SK-N-SH (cell line): Measurements from ENCODE around the gene TRAF5. TPM values are rescaled to one million over a fixed set of nuclear protein-coding genes. Genes with fewer than 3 reads are reported as not detected.

Experiments used
- CTCF ChIA-PET: fragments of 300-600, 350-600 bp; formaldehyde crosslinking; extraction: SDS; loops from one replicate; lab custom pipeline; 2021; lab: Yijun Ruan, JAX
- POLR2A ChIA-PET: fragments of 350-600 bp; sonication (Branson Sonifier 250); formaldehyde crosslinking; extraction: SDS; loops from one replicate; lab custom pipeline; 2020; ENCODE audit warnings: antibody characterized with exemption, inconsistent platforms; lab: Yijun Ruan, JAX
- DNase-seq: peaks from one replicate; pipeline ENCODE4 v3.0.0; 2012
- H2AFZ ChIP-seq: fragments of 200-600 bp; sonication (generic); 2 replicates; pipeline ENCODE4 v1.8.1; 2016; ENCODE audit warnings: antibody characterized with exemption, mild to moderate bottlenecking, low read depth
- H3F3A ChIP-seq: fragments of 200-600 bp; sonication (generic); replicated peaks from 2 replicates; pipeline ENCODE3; 2016; ENCODE audit warnings: antibody characterized with exemption, mild to moderate bottlenecking; ENCODE audit not compliant: insufficient read depth
- H3K27ac ChIP-seq, 2 experiments: fragments of 200-500 bp in 1 of 2; fragments of 200-600 bp in 1 of 2; sonication (Bioruptor generic) in 1 of 2; sonication (generic), shearing (Covaris generic) in 1 of 2; 2 replicates each; pipeline versions ENCODE4 v1.5.1 to v1.6.1; 2014 to 2016; ENCODE audit warnings: low read depth in 2 of 2, inconsistent platforms in 1 of 2, low read length in 1 of 2, mild to moderate bottlenecking in 1 of 2, mixed read lengths in 1 of 2
- H3K27me3 ChIP-seq: fragments of 200-600 bp; sonication (generic), shearing (Covaris generic); 2 replicates; pipeline ENCODE4 v1.6.1; 2016; ENCODE audit warnings: mixed run types; ENCODE audit not compliant: insufficient read depth
- H3K36me3 ChIP-seq, 2 experiments: fragments of 200-500 bp in 1 of 2; fragments of 200-600 bp in 1 of 2; sonication (Bioruptor generic) in 1 of 2; sonication (generic) in 1 of 2; replicated peaks in 1 of 2; 2 replicates each; pipeline versions ENCODE3 to v1.5.1; 2014 to 2016; ENCODE audit warnings: low read length in 1 of 2, mild to moderate bottlenecking in 1 of 2; ENCODE audit not compliant: insufficient read depth in 2 of 2, control insufficient read depth in 1 of 2
- H3K4me1 ChIP-seq, 2 experiments: fragments of 200-500 bp in 1 of 2; fragments of 200-600 bp in 1 of 2; sonication (Bioruptor generic) in 1 of 2; sonication (generic), shearing (Covaris generic) in 1 of 2; 2 replicates each; pipeline versions ENCODE4 v1.5.1 to v1.6.1; 2014 to 2016; ENCODE audit warnings: low read depth in 1 of 2, low read length in 1 of 2, mixed run types in 1 of 2; ENCODE audit not compliant: insufficient read depth in 2 of 2, control insufficient read depth in 1 of 2
- H3K4me2 ChIP-seq: fragments of 200-600 bp; sonication (generic), shearing (Covaris generic); 2 replicates; pipeline ENCODE4 v1.6.1; 2017; ENCODE audit warnings: mixed run types
- H3K4me3 ChIP-seq, 2 experiments: fragments of 200-500 bp in 1 of 2; fragments of 200-600 bp in 1 of 2; sonication (Bioruptor generic) in 1 of 2; sonication (generic), shearing (Covaris generic) in 1 of 2; 2 replicates each; pipeline versions ENCODE4 v1.5.1 to v1.8.1; 2014 to 2016; ENCODE audit warnings: low read depth in 2 of 2, inconsistent platforms in 1 of 2, low read length in 1 of 2, mild to moderate bottlenecking in 1 of 2, mixed read lengths in 1 of 2, moderate library complexity in 1 of 2
- H3K79me2 ChIP-seq: fragments of 200-600 bp; sonication (generic); 2 replicates; pipeline ENCODE4 v1.8.1; 2017; ENCODE audit warnings: mild to moderate bottlenecking; ENCODE audit not compliant: insufficient read depth
- H3K9ac ChIP-seq: fragments of 200-600 bp; sonication (generic); 2 replicates; pipeline ENCODE4 v1.6.1; 2017; ENCODE audit warnings: mixed run types
- H3K9me2 ChIP-seq: fragments of 200-600 bp; sonication (generic); 2 replicates; pipeline ENCODE4 v1.6.1; 2017; ENCODE audit warnings: mixed run types
- H3K9me3 ChIP-seq: fragments of 200-600 bp; sonication (generic); 2 replicates; pipeline ENCODE4 v1.6.1; 2017; ENCODE audit warnings: mixed run types, mild to moderate bottlenecking, moderate library complexity
- H4K20me1 ChIP-seq: fragments of 200-600 bp; sonication (generic); 2 replicates; pipeline ENCODE4 v1.6.1; 2017; ENCODE audit warnings: mild to moderate bottlenecking, mixed run types; ENCODE audit not compliant: insufficient read depth
- EP300 ChIP-seq, 2 experiments: IDR thresholded peaks; 2 replicates each; pipeline versions ENCODE4 v1.4.0 to v1.6.1; 2012; ENCODE audit warnings: borderline replicate concordance in 1 of 2, low read depth in 1 of 2, low read length in 1 of 2
- EZH2phosphoT487 ChIP-seq: fragments of 200-600 bp; sonication (generic); IDR thresholded peaks from 2 replicates; pipeline ENCODE4 v1.6.1; 2017; ENCODE audit warnings: low read depth, mixed run types, mild to moderate bottlenecking, antibody characterized with exemption, moderate library complexity, borderline replicate concordance
- FOSL2 ChIP-seq: IDR thresholded peaks from 2 replicates; pipeline ENCODE4 v1.4.0; 2012; ENCODE audit warnings: low read depth, mild to moderate bottlenecking, moderate library complexity, borderline replicate concordance
- FOXJ3 ChIP-seq: sonication (generic); formaldehyde crosslinking; IDR thresholded peaks from 2 replicates; pipeline ENCODE4 v1.5.1; 2020; ENCODE audit warnings: mild to moderate bottlenecking, missing genetic modification reagents
- FOXM1 ChIP-seq: IDR thresholded peaks from 2 replicates; pipeline ENCODE4 v1.4.0; 2012; ENCODE audit warnings: low read depth, mild to moderate bottlenecking
- GABPA ChIP-seq: IDR thresholded peaks from 2 replicates; pipeline ENCODE4 v1.4.0; 2012; ENCODE audit warnings: low read depth, mild to moderate bottlenecking
- MXI1 ChIP-seq: IDR thresholded peaks from 2 replicates; pipeline ENCODE4 v1.6.1; 2012; ENCODE audit warnings: mild to moderate bottlenecking, low read depth, low read length, improper control_type of control experiment
- NRF1 ChIP-seq: IDR thresholded peaks from 2 replicates; pipeline ENCODE4 v1.6.1; 2012; ENCODE audit warnings: low read depth, mild to moderate bottlenecking, low read length
- POLR2AphosphoS5 ChIP-seq: IDR thresholded peaks from 2 replicates; pipeline ENCODE4 v1.6.1; 2012; ENCODE audit warnings: low read depth, low read length
- RAD21 ChIP-seq: IDR thresholded peaks from 2 replicates; pipeline ENCODE4 v1.6.1; 2012; ENCODE audit warnings: mild to moderate bottlenecking, low read length
- SMC3 ChIP-seq: IDR thresholded peaks from 2 replicates; pipeline ENCODE4 v1.6.1; 2012; ENCODE audit warnings: low read depth, low read length, improper control_type of control experiment
- TAF1 ChIP-seq: IDR thresholded peaks from 2 replicates; pipeline ENCODE4 v1.6.1; 2012; ENCODE audit warnings: low read depth, mild to moderate bottlenecking, low read length, moderate library complexity, borderline replicate concordance
- TCF12 ChIP-seq: IDR thresholded peaks from 2 replicates; pipeline ENCODE4 v1.4.0; 2012
- WGBS: methylation state at CpG from one replicate; pipeline ENCODE4 v1.1.6; 2017; ENCODE audit warnings: low lambda C conversion rate; 5-methylcytosine and 5-hydroxymethylcytosine counted together
- polyA plus RNA-seq, 3 experiments: library from polyadenylated mRNA; depleted of rRNA; stranded (reverse); fragments of >200 nt; gene quantifications; 2 replicates each; pipeline ENCODE4 v1.2.3, GENCODE V29; 2012
- TF ChIP-seq, protein P1 (sequence below): fragments of 150-350 bp; IDR thresholded peaks from 2 replicates; pipeline ENCODE4 v1.6.1; 2016; ENCODE audit warnings: mild to moderate bottlenecking, low read depth, low read length
- TF ChIP-seq, protein P2 (sequence below): IDR thresholded peaks from 2 replicates; pipeline ENCODE4 v1.4.0; 2012; ENCODE audit warnings: low read depth

TRAF5 gene
- polyA plus RNA-seq, 1 of the 3 experiments (the other 2 are of a cell fraction): 7.6 TPM

- Histone ChIP-seq H3K9me3 (no peaks in the 10 kb centered on the region), H3K4me1 (peaks cover 0 to 47% of the 10 kb centered on the region in 2 experiments; a peak in 3 of 4 replicates), H3K9me2 (no peaks in the 10 kb centered on the region), H2AFZ (no peak overlapping the region), H3K4me2 (no peak overlapping the region), H3K27me3 (no peaks in the 10 kb centered on the region), H4K20me1 (no peaks in the 10 kb centered on the region), H3K36me3 (no peaks in the 10 kb centered on the region), H3K9ac (no peak overlapping the region), H3K27ac (no peak overlapping the region), H3K4me3 (no peak overlapping the region), H3K79me2 (peaks cover 10% of the 10 kb centered on the region; the same call in 1 of the 2 replicates), H3F3A (peaks cover 3% of the 10 kb centered on the region)
- TF ChIP-seq GABPA: no peak
- TF ChIP-seq EZH2phosphoT487: no peak
- TF ChIP-seq, protein P1, sequence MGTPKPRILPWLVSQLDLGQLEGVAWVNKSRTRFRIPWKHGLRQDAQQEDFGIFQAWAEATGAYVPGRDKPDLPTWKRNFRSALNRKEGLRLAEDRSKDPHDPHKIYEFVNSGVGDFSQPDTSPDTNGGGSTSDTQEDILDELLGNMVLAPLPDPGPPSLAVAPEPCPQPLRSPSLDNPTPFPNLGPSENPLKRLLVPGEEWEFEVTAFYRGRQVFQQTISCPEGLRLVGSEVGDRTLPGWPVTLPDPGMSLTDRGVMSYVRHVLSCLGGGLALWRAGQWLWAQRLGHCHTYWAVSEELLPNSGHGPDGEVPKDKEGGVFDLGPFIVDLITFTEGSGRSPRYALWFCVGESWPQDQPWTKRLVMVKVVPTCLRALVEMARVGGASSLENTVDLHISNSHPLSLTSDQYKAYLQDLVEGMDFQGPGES: no peak
- no peak for TF ChIP-seq EP300 (IDR thresholded peaks at IDR 0.05; ENCODE audit: borderline replicate concordance in 1 of 2, low read depth in 1 of 2, low read length in 1 of 2)
- TF ChIP-seq FOSL2: no peak
- TF ChIP-seq SMC3: no peak
- no peak for TF ChIP-seq FOXM1
- no peak for TF ChIP-seq MXI1
- no peak for TF ChIP-seq TCF12
- TF ChIP-seq RAD21: no peak
- 83% methylated on average over 2 of the region's 4 CpGs for WGBS
- ChIA-PET CTCF (interaction anchor here (1.9 to 2.6 kb wide), 2 partner anchors 140 to 184 kb away, joined by 8 to 20 read pairs; no protein-coding TSS in a partner anchor), POLR2A (no interaction called here)
- no peak for DNase-seq
These were observed 3.1 kb downstream of the TRAF5 start for GRCh38 chr1:211329764-211330201.

DNA sequence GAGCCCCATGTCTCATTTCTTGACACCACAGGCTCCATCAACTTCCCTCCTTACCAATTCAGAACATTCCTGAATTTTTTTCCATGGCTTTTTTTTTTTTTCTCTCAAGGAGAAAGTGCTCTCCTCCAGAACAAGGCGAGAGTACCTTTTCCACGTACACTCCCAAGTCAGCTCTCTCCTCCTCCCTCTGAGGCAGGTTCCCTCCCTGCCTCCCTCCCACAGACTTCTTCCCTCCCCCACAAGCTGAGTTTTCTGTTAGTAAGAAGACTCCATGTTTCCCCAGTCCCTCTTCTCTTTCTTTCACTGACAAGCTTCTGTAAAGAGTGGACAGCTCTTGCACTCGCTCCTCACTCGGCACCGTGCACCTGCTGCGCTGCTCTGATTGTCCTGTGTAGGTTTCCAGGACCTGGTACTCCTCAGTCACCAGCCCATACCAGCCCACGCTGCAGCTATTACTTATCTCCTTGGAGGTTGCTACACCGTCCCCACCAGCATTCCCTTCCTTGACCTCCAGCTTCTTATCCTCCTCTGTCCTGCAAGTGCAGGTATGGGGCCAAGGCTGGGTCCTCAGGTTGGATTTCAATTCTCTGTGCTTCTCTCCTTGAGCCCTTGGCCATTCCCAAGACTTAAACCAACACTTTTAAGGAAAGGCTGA lies 3.8 kb downstream of the TRAF5 start:
- Histone ChIP-seq H4K20me1 (no peaks in the 10 kb centered on the region), H2AFZ (no peak overlapping the region), H3K9ac (no peak overlapping the region), H3K9me3 (no peaks in the 10 kb centered on the region), H3K4me3 (no peak overlapping the region), H3K27me3 (no peaks in the 10 kb centered on the region), H3F3A (peaks cover 3% of the 10 kb centered on the region), H3K27ac (no peak overlapping the region), H3K9me2 (no peaks in the 10 kb centered on the region), H3K36me3 (no peaks in the 10 kb centered on the region), H3K79me2 (peaks cover 10% of the 10 kb centered on the region; the same call in 1 of the 2 replicates), H3K4me2 (no peak overlapping the region), H3K4me1 (peaks cover 0 to 47% of the 10 kb centered on the region in 2 experiments; a peak in 3 of 4 replicates)
- WGBS: 96% methylated on average over 8 of the region's 8 CpGs
- ChIA-PET POLR2A (no interaction called here), CTCF (interaction anchor here (2.6 kb wide), 1 partner anchor 184 kb away, joined by 20 read pairs; no protein-coding TSS in a partner anchor)
- no peak for TF ChIP-seq NRF1
- no peak for TF ChIP-seq FOXJ3 (CRISPR knock-in tag)
- TF ChIP-seq, protein P2, sequence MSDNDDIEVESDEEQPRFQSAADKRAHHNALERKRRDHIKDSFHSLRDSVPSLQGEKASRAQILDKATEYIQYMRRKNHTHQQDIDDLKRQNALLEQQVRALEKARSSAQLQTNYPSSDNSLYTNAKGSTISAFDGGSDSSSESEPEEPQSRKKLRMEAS: no peak
- no peak for TF ChIP-seq GABPA
- no peak for TF ChIP-seq POLR2AphosphoS5
- TF ChIP-seq, protein P1: no peak
- TF ChIP-seq TAF1: no peak
- no peak for TF ChIP-seq RAD21
- no peak for TF ChIP-seq FOXM1
- DNase-seq: no peak
